AG08396 (cell line): ENCODE data around the gene TARS2.

ENCODE experiments used
- DNase-seq: peaks from one replicate; pipeline ENCODE4 v3.0.0; 2012; ENCODE audit warnings: low spot score, mixed read lengths

TARS2 gene

GRCh38 chr1:150555971-150556865 lies 69.0 kb downstream of the TARS2 start:
- no peak for DNase-seq

- no peak for DNase-seq
These were observed 69.9 kb downstream of the TARS2 start for GRCh38 chr1:150557065-150557600.
